Stimulated activated CD8-positive, alpha-beta memory T cell treated with anti-CD3 and anti-CD28 coated beads, Interleukin-12 subunit alpha, Interleukin-12 subunit beta, amount 100 ng/mL, for 1 hour (primary cell): Measurements from ENCODE around the gene GABRD.

Experiments used
- DNase-seq: peaks from one replicate; pipeline ENCODE4 v3.0.0-alpha.2; 2020; ENCODE audit warnings: low read depth

Gene GABRD

GRCh38 chr1:1985375-1986050 is 33.6 kb upstream of the GABRD start:
- no peak for DNase-seq

GRCh38 chr1:1986451-1987141 is 32.5 kb upstream of the GABRD start:
- no peak for DNase-seq

- DNase-seq, result no peak
Observed at GRCh38 chr1:1987142-1987510, 32.0 kb upstream of the GABRD start.

- no peak for DNase-seq
Observed at GRCh38 chr1:1988061-1988945, 30.8 kb upstream of the GABRD start.

- DNase-seq, result no peak
Observed at GRCh38 chr1:1989102-1989542, 30.0 kb upstream of the GABRD start.

GRCh38 chr1:1989789-1990188 is 29.4 kb upstream of the GABRD start:
- no peak for DNase-seq

- DNase-seq, result no peak
Observed at GRCh38 chr1:1990222-1990621, 28.9 kb upstream of the GABRD start.

GRCh38 chr1:1994536-1994935 is 24.6 kb upstream of the GABRD start:
- DNase-seq, result no peak

- no peak for DNase-seq
Observed at GRCh38 chr1:1996207-1996651, 22.9 kb upstream of the GABRD start.

- no peak for DNase-seq
Observed at GRCh38 chr1:1997576-1997975, 21.6 kb upstream of the GABRD start.

GRCh38 chr1:2000432-2000831 is 18.7 kb upstream of the GABRD start:
- no peak for DNase-seq

- DNase-seq, result no peak
Observed at GRCh38 chr1:2000850-2001249, 18.3 kb upstream of the GABRD start.

GRCh38 chr1:2001773-2002411 is 17.3 kb upstream of the GABRD start:
- DNase-seq, result no peak

GRCh38 chr1:2003541-2004131 is 15.5 kb upstream of the GABRD start, which contains the start of gene CFAP74:
CFAP74 (minus strand) TSS chr1:2003786; CDS start chr1:1990956, 12,830 bp downstream.
- no peak for DNase-seq

- DNase-seq, result no peak
Observed at GRCh38 chr1:2004856-2005255, 14.3 kb upstream of the GABRD start.

GRCh38 chr1:2009101-2010053 is 9.8 kb upstream of the GABRD start:
- DNase-seq, result no peak

- DNase-seq, result no peak
Observed at GRCh38 chr1:2014181-2014580, 5.0 kb upstream of the GABRD start.

GRCh38 chr1:2014741-2015735 is 4.1 kb upstream of the GABRD start:
- no peak for DNase-seq

GRCh38 chr1:2016123-2016522 is 3.0 kb upstream of the GABRD start:
- no peak for DNase-seq
